HL-60/S4 treated with phorbol 12-myristate 13-acetate at 8.2 ng/mL for 4 days and 3 days (cell line): Measurements from ENCODE around the gene OSM.

Source experiments
- in situ Hi-C: fragments of 300-500 bp; cut with MboI; formaldehyde crosslinking; loops from 2 replicates; pipeline ENCODE4 v1.15.0; 2022; ENCODE audit warnings: low sequenced_read_pairs

Gene OSM

DNA sequence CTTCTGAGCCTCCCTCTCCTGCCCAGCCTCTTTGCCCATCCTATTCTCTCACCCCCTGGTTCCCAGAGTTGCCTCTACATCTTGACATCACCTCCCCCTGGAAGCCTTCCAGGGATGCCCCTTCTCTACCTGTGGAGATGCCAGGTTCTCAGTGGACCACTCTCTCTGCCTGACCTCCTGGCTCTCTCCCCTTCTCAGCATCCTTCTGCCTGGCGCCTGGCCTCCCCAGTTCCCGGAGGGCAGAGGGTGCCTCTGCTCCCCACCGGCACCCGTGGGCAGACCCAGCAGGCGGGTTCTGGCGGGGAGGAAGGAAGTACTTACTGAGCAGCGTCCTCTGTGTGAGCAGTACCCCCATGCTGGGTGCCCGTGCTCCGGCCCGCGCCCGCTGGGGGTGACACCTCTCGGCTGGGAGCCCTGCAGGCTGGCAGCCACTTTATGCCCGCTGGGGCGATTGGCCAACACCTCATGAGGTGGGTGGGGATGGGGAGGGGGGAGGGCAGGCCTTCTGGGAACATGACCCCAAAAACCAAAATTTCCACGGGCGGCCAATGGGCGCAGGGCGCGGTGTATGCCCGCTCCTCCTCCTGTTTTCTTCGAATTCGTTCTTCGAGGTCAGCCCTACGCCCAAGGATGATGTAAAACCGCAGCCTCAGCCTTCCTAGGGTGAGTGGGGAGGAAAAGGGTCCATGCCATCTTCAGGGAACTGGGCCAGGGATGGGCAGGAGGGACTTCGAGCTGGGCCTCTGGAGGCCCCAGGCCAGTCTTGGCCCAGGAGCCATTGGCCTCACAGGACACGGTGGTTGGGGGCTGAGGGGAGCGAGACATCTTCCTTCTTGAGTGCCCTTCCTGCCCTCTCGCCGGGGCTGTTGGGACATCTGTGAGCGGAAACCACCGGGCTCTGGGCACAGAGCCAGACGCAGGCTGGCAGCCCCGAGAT, at the start of gene OSM:
Gene OSM, minus strand, starts transcription at position 407 of the 937 bp plus-strand sequence. Its CDS starts 52 bp downstream, at position 355.
- in situ Hi-C loops = loop anchor here (10.0 kb wide), 1 partner anchor 72 kb away; no protein-coding TSS in a partner anchor

DNA sequence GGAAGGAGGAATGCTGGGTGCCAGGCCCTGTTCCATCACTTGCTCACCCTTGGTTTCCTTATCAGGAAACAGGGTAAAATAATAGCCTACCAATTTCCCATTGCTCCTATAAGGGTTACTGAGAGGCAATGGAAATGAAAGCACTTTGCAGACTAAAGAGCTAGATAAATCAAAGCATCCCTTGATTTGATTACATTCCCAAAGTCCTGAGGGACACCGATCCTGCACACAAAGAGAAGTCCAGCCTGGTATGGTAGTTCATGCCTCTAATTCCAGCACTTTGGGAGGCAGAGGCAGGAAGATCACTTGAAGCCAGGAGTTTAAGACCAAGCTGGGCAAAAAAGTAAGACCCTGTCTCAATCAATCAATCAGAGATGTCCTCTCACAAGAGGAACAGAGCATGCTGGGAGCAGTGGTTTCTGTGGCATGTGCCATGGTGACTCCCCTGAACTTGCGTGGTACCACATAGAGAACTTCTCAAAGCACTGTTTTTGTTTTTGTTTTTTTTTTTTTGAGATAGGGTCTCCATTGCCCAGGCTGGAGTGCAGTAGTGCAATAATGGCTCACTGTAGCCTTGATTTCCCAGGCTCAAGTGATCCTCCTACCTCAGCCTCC, 49.4 kb upstream of the OSM start:
- in situ Hi-C loops = no loop called here

DNA sequence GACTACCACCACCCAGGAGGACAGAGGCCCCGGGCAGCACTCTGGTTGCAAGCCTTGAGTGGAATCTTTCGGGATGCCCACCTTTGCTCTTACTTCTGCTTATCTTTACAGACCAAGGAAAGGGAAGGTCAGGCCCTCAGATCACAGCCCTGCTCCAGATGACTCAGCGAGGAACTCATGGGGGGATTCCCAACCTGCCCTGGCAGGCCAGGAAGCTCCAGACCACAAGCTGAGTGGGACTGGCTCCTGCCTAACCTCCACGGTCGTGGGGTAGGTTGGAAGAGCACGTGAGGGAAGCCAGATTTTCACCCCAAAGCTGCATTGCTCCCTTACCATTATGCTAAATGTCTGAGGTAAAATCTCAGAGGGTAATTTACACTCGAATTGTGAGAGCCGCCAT, 48.3 kb upstream of the OSM start:
- in situ Hi-C loops = no loop called here

DNA sequence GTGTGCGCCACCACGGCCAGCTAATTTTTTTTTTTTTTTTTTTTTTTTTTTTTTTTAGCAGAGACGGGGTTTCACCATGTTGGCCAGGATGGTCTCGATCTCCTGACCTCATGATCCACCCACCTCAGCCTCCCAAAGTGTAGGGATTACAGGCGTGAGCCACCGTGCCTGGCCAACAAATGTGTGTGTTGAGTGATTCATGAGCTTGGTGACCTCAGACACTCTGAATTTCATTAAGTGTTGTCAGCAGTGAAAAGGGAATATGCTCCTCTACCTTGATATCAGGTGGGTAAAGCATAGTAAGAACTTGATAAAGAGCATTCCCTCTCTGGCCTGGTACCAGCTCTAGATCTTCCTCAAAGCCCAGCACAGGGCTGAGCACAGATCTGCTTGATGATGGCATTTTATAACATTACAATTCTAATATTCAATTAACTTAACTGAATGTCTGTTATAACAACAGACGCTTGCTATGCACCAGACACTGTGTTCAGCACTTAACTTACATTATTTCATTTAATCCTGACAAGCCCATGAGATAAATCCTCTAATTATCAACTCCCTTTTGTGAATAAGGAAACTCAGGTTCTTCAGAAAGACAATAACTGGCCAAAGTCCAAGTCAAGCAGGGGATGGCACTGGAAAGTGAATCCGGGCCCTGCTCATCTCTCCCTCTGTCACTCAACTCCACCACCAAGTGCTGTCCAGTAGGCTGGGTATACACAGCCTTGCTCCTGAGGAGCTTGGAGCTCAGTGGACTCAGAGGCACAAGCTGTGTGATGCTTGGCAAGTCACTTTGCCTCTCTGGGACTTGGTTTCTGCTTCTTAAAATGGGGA, 47.1 kb upstream of the OSM start:
- in situ Hi-C loops = no loop called here

DNA sequence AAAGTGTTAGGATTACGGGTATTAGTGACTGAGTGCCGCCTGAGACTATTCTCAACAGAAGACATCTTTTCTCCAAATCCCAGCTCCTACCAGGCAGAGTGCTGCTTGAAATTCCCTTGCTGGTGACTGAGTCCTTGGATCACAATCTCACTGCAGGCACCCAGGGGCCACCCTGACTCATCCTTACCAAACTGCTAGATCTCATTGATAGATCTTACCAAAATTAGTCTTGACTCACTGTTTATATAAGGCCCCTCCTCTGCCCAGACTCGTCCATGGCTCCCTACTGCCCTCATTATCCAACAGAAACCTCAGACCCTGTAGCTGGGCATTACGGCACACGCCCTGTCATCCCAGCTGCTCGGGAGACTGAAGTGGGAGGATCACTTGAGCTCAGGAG, 45.4 kb upstream of the OSM start:
- in situ Hi-C loops = no loop called here

DNA sequence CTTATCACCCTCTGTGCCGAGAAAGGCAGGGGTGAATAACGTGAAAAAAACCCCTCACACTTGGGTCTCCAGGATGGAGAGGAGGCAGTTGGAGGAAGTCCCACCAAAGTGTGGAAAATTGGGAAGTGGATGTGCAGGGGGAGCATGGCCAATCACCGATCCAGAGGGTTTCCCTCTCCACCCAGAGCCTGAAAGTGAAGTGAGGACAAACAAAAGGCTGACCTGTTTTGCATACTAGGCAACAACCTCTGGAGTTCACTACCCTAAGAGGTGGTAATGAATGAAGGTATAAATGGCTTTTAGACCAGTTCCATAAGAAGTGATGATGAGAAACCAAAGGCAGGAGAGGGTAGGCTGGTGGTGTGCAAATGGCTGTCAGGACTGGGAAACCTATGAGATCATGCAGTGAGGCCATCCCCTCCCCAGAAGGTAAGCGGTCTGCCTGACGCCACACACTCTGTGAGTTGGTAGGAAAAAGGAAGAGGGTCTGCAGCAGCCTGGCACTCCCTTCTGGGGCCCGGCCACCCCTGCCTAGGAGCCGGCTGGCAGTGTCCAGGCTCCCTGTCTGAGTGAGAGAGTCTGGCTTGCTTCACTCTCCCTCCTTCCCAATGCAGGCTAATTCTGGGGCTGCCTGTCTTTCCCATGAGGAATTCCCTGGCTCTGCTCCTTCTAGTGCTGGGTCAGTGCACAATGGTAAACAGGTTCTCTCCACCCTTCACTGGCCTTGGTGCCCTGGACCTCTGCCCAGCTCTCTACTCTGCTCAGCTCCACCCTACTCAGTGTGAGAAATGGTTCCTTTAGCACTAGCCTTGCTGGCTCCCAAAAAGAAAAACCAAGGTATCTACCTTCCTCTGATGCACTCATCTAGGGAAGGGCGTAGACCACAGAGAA, 44.5 kb upstream of the OSM start:
- in situ Hi-C loops = no loop called here

DNA sequence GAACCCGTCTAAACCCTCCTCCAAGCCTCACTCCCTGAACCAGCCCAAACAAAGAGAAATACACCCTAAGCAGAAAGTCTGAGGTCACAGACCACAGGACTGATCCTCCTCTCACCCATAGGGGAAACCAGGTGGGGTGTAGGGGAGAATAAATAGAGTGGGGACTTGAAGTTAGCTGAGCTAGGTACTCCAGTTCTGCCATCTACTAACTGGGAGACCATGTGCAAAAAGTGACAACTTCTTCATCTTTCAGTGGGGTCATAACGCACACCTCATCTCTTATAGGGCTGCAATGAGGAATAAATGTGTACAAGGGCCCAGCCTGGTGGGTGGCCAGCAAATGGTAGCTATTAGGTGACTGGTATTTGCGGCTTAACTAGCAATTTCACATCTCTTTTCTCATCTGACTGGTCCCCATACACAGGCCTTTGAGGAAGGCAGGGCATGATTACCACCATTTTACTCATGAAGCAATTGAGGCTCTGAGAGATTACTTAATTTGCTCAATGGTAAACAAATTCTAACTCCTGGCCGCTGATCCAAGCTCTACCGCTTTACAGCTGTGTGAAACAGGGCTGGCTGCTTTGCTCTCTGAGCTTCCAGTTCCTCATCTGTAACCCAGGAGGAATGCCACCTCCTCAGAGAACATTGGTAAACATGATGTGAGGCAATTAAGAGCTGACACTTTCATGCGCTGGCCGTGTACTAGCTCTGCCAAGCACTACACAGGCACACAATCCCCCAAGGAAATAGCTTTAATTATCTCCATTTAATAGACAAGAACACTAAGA, 43.5 kb upstream of the OSM start:
- in situ Hi-C loops = no loop called here

DNA sequence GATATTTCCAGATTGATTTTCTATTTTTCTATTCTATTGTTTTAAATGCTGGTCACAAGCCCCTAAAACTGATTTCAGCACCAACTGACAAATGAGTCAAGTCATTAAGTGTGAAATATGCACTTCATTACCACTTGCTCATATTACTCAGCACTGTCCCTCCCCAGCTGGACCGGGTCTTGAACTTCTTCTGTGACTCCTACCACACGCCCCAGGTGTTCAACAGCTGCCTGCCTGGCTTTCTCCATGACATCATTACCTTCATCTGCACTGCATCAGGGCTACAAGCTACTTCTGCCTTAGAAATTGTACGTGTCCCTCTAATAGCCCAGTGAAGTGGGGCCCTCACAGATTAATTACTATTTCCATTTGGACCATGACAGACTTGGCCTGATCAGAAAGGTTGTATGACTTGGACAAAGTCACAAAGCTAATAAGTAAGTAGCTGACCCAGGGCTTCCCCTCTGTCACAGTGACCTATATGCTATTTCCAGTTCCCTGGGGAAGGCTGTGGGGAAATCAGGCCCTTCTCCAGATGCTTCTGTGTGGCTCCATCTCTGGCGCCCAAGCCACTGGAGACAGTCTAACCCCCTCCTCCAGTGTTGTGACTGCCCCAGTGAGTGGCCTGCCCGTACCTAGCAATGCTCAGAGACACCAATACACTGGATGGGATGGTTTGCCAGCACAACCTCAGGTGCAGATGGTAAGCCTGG, 42.0 kb upstream of the OSM start:
- in situ Hi-C loops = no loop called here

DNA sequence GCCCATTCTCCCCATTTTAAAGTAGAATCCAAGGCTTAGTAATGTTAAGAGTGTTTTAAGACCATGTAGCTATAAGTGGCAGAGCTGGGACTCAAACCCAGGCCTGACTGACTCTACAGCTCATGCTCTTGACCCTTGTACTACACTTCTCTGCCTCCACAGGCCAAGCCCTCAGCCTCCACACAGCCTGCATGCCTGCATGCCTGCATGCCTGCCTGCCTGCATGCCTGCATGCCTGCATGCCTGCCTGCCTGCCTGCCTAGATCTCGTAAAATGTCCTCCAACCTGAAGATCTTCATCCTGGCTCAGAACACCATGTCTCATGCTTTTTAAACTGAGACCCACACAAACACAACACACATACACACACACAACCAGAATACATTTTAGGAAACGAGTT, 41.4 kb upstream of the OSM start:
- in situ Hi-C loops = no loop called here

DNA sequence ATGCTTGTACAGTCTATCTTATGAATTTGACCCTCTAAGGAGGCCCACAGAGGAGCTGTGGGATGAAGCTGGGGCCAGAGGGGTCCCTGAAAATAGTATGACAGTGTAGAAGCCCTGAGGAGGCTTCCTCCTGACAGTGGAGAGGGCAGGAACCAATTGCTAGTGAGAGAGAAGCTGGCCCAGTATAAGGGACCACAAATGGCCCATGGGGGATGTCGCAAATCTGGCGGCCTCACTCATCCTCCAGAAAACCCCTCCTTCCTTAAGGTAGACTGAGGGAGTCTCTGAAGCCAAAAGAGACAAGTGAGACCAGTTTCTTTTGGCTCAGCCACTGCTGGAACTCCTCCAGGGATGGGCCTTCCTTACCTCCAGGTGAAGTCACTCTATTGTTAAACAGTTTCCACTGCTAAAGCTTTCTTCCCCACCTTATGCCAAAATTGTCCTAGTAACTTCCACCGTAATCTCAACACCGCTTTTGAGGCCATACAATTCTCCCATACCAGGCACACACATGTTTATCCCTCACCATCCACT, 40.5 kb upstream of the OSM start:
- in situ Hi-C loops = no loop called here

DNA sequence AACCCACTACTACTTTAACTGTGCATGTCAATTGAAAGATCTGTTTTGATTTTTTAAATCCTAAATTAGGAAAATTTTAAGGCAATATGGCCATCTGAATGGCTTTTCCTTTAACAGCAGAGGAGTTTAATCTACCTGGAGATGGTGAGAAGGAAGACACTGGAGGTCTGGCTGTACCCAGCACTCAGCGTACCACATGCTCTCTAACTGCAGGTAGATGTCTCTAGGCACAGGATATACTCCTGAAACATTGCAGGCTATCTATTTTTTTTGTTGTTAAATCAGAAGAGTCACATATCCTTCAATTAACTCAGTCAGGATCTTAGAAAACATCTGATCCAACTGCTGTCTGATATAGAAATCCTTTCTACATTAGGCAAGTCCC, 40.0 kb upstream of the OSM start:
- in situ Hi-C loops = no loop called here

DNA sequence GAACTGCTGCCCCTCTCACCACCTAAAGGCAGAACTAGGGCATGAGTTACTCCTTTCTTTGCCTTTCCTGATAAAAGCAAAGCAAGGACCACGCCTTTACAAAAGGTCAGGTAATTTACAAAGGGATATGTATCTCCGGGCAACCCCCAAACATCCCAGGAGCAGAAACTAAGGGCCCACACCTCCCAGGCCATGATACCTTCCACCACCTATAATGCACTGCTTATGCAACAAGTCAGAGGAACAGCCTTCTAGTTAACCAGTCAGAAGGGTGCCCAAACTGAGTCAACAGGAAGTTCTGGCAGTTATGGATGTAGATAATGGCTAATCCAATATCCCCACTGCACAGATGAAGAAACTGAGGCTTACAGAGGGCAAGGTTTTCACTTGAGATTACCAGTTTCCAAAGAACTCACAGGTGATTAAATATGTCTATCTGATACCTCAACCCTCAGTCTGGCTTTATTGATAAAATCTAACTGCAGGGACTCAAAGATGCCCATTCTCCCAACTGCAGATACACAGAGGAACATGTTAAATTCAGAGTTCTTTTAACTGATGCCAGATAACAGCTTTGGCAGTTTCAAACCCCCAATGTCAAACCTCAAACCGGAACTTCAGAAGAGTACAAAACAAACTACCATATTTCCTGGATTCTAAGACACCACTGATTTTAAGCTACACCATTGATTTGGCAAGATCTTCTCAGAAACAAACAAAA, 39.4 kb upstream of the OSM start:
- in situ Hi-C loops = no loop called here

DNA sequence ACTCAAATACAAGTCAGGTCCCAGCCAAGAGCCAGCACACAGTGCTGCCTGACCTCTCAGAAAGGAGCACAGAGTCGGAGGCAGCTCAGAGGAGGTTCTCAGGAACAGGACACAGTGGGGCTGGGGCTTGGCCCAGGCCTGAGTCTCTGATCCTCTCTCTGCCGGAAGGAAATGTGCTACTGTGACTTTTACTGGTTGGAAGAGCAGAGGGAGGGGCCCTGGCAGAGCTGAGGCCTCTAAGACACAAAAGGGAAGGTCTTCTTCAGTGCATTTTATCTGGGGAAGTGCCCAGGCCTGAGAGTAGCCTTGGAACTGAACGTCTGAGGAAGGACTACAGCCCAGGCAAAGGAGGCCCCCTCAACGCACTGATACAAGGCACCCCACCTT, 38.9 kb upstream of the OSM start:
- in situ Hi-C loops = no loop called here

DNA sequence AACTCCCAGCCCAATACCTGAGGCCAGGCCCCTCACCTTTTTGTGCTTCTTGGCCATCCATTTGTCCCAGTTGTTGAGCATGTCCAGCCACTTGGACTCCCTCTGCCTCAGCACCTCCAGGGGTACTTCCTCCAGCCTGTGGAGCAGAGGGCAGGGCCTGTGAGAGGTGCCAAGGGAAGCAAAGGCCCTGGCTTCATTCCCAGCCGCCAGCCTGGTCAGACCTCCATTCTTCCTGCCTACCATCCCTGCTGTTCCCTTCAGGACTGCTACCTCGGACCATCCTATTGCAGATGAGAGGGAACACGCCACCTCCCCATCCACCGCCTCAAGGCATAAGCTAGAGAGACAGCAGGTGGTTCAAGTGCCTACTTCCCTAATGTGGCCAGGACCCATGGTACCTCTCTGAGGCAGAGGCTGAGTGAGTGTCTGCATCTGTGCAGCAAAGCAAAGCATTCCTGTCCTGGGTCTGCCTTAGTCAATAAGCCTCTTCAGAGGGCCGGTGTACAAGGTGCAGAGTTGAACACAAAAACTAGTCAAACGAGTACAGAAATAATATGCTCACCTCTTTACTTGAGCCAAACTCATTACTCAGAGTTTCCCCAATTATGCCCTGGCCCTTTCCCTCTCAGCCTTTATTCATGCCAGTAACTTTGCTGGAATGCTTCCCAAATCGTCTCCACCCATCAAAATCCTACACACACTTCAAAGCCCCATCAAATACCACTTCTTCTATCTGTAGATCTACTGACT, 38.0 kb upstream of the OSM start:
- in situ Hi-C loops = no loop called here

DNA sequence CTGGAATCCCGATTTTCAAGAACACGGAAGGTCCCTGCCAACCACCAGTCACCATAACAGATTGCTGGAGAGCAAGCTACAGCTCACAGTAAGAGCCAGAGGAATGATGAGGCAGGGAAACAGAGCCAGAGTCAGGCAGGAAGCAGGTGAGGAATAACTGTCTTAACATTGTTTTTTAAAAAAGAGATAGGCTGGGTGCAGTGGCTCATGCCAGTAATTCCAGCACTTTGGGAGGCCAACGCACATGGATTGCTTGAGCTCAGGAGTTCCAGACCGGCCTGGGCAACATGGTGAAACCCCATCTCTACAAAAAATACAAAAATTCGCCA, 36.1 kb upstream of the OSM start:
- in situ Hi-C loops = no loop called here

DNA sequence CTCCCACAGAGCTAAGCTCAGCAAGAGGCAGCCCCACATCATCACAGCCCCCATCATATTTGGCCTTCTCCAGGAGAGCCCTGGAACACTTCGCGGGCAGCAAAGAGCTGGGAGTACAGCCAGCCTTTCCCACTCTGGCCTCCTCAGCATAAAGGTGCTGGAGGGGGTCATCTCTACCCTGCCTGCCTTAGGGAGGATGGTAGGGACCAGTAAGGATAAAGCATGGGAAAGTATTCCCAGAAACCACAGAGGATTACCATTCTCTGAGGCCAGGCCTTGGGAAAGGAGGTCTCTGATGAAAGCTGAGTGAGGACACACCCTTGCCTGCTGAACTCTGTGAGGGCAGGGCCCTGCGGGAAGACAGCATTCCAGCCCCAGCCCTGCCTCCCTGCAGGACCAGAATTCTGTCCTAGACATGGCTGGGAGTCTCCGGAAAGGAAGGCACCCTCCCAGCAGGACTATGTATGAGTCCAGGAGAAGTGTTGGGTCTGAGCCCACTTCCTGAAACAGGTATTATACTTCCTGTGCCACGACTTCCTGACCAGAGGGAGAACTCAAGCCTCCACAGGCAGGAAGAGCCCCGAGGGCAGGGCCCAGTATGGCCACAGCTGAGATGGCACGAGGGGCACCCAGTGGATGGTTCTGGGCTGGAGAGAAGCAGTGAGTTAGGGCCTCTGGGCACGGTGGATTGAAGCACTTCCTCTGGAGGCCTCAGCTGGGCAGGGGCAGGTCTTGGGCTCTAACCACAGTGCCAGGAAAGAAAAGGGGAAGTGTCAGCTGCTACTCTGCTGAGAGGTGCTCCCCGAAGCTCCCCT, 35.6 kb upstream of the OSM start:
- in situ Hi-C loops = no loop called here

DNA sequence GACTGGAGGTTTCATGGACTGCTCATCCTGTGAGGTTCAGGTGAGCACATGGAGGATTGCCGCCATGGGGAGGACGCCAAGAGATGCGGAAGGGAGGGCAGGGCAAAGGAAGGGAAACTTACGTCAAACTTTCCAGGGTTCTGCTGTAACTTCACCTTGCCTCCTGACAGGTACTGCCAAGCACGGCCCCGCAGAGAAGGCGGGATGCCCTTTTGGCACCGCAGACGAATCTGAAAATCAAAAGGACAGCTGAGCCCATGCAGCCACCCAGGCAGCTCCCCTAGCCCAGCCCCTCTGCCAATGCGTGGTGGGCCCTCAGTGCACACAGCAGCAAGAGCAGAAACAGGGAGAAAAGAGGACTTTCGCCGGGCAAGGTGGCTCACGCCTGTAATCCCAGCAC, 32.7 kb upstream of the OSM start:
- in situ Hi-C loops = no loop called here
